LNCAP (cell line): ENCODE measurements around the gene DUSP15.

Experiments used
- TF ChIP-seq, protein P1 (sequence below): fragments of 450-650 bp; IDR thresholded peaks from 2 replicates; pipeline ENCODE4 v1.5.1; 2017; ENCODE audit warnings: mild to moderate bottlenecking

The DUSP15 gene

DNA sequence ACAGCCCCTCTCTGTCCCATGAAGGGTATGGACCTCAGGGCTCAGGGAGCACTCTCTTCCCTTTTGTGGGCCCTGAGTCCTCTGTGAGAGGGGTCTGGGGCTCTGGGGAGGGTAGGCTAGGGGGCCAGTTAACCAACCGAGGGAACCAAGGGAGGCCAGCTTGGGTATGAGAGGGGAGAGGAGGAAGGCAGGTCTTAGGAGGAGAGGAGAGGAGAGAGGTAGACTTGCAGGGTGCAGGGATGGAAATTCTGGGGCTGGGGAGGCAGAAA lies 720 bp downstream of the DUSP15 start:
- TF ChIP-seq, protein P1, sequence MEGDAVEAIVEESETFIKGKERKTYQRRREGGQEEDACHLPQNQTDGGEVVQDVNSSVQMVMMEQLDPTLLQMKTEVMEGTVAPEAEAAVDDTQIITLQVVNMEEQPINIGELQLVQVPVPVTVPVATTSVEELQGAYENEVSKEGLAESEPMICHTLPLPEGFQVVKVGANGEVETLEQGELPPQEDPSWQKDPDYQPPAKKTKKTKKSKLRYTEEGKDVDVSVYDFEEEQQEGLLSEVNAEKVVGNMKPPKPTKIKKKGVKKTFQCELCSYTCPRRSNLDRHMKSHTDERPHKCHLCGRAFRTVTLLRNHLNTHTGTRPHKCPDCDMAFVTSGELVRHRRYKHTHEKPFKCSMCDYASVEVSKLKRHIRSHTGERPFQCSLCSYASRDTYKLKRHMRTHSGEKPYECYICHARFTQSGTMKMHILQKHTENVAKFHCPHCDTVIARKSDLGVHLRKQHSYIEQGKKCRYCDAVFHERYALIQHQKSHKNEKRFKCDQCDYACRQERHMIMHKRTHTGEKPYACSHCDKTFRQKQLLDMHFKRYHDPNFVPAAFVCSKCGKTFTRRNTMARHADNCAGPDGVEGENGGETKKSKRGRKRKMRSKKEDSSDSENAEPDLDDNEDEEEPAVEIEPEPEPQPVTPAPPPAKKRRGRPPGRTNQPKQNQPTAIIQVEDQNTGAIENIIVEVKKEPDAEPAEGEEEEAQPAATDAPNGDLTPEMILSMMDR = no peak

DNA sequence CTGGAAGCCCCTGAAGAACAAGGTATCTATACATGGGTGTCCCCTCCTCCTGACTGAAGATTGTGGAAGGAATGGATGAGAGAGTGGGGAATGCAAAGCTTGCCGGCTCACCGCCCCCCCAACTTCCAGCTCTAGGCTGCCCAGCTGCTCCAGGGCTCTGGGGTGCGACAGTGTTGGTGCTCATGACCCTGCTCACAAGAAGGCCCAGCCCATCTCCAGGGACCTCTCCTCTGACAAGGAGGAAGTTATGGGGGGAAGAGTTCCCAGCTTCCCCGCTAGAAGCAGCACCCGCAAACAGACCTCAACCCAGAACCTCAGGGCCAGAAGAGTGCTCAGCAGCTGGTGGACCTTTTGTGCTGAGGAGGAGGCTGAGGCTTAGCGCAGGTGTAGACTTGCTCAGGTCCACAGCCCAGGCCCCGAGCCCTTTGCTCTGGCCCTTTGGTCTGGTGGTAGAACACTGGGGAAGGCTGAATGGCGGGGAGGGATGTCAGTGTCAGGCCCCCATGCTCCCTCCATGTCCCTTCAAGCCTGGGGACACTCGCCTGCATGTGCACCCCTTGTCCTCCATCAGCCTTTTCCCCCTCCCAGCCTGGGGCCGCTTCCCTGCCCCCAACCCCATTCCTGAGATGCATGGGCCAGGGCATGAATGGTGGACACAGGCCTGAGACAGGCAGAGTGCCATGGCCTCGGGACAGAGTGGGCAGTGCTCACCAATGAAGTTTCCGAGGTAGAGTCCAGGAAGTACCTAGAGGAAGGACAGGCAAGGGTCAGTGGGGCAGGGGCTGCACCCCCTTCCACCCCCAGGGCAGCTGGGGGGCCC lies 1.3 kb downstream of the DUSP15 start:
- TF ChIP-seq, protein P1 = no peak

DNA sequence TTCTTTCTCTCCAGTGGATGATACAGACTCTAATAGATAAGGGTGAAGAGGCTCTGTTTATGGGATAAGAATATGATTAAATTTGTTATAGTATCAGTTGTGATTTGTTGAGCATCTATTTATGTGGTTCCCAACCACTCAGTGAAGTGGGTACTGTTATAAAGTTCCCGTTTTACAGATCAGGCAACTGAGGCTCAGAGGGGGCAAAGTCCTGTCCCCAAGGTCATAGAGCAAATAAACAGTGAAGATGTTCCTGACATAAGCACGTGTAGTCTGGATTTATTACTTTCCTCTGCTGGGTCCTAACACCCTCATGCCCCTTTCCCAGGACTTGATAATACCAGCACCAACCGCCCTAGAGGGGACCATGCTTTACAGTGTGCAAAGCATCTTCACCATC lies 4.1 kb downstream of the DUSP15 start:
- TF ChIP-seq, protein P1 = no peak

DNA sequence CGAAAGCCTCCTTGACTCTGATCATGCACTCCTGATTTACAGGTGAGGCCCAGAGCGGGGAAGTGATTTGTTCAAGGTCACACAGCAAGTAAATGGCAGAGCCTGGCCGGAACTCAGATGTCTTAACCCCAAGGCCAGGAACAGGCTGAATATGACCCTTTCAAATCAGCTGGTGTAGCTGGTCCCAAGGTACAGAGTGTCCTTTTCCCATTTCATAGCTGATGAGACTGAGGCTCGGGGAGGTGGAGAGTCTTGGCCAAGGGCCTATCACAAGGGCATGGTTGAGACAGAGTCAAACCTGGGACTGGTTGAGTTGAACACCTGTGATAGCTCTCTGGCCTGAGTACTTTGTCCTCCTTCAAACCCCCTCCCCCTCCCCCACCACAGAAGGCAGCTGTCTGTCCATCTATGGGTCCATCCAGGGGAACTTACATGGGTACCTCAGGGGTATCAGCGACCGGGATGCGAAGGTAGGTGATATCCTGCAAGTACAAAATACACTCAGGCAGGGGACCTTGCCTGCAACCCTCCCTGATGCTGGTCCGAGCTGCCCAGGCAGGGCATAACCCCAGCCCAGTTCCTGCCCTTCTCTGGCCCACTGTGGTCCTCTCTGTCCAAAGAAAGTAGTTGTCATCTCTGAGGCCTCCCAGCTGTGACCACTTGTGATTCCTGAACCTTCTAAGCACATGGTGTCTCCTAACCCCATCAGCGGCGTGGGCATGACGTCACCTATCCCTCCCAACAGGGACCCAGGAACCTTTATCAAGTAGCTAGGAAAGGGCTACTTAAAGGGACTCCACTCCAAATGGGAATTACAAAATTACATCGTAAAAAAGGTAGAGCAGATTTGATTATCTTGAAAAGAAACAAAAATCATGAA lies 5.6 kb downstream of the DUSP15 start:
- TF ChIP-seq, protein P1 = no peak

DNA sequence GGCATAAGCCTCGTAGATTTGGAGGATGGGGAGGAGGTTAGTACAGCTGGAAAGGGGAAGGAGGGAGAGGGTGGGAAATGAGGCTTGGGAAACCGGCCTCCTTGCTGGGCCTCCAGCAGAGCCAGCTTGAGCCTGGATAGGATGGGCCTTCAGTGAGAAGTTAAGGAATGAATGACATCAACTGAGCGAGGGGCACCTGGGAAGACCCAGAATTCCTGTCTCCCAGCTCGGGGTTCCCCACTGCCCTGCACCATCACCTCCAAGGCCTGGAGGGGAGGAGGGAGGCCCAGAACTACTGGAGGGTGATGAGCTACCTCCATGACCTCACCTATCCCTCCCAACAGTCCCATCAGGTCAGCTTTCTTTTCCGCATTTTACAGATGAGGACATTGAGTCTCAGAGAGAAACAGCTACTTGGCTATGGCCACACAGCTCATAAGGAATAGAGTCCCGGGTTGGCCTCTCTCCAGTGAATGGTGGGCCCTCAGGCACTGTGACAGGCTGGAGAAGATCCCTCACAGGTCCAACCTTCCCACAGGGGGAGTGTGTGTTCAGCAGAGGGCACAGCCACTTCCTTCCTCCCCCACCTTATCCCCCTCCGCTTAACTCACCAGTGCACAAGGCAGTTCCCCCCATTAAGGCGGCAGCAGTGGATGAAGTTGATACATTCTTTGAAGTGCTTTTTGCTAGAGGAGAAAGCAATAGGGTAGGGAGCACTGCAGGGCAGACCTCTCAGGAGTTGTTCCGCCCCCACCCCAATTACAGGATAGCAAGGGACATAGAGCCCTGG lies 6.8 kb downstream of the DUSP15 start:
- TF ChIP-seq, protein P1 = no peak

DNA sequence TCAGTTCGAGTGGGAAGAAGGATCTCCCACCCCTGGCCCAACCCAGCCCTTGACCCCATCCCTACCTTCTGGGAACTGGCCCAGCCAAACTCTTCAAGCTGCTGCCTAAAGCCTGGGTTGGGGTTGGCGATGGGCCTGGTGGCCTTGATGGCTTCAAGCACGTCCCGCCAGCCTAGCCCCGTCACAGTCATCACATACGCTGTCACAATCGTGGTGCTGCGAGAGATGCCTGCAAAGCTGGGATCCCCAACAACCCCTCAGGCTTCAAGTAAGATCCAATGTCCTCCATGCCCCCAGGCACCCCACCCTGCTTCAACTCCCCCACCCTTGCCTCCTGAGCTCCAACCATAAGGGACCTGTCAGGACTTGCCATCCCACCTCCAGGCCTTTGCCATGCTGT lies 7.8 kb downstream of the DUSP15 start:
- TF ChIP-seq, protein P1 = no peak

DNA sequence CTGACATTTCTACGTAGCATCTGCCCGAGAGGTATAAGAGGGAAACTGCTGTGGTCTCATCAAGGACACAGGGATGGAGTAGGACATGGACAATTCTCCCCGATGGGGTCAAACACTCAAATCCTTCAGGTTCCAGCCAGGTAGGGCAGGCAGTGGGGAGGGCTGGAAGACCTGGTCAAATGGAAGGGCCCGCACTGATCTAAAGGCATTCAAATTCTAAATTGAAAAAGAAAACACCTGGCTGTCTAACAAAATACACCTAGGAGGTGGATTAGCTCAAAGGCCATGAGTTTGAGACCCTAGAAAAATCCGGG lies 8.2 kb downstream of the DUSP15 start:
- TF ChIP-seq, protein P1 = no peak
